HG03354 (cell line): ENCODE measurements around the gene CKAP2L.
"Not testable (repeated sequence)": the region's sequence is repeated elsewhere in the genome, so short reads cannot be mapped to it uniquely, and the experiment has no call there.

Source experiments
- ATAC-seq: cut with Tn5 transposase; IDR thresholded peaks from one replicate; pipeline ENCODE4 v1.9.1; 2021; ENCODE audit warnings: mild to moderate bottlenecking; ENCODE audit not compliant: unreplicated experiment, poor library complexity, severe bottlenecking

Gene CKAP2L

DNA sequence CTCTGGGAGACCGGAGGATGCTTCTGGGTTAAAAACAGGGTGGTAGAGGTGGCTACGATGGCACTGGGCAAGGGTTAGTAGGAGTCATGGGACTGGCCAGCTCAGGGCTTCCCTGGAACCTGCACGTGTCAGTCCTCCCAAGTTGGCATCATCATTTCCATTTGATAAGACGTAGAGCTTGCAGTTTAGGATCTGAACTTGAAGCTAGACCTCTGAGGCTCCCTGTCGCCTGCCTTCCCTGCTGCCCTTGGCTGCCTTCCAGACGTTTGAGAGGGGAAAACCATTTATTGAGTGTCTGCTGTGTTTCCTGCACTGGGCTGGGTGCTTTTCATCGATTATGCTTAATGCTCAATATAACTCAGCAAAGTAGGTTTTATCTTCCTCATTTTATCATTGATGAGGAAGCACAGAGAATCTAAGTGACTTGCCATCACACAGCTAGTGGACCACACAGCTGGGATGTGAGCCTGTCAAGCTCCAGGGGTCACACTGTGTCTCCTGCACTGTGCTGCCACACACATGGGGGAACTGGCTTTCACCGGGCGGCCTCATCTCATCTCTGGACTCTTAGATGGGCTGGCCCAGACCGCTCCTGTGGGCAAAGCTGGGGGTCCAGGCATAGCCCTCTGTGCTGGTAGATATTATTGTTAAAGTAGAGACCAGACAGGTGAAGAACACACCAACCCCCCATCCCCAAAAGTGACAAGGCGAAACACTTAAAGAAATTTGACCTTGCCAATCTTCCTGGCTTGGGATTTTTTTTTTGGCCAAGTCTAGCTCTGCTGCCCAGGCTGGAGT lies 35.8 kb downstream of the CKAP2L start:
- ATAC-seq = no peak

DNA sequence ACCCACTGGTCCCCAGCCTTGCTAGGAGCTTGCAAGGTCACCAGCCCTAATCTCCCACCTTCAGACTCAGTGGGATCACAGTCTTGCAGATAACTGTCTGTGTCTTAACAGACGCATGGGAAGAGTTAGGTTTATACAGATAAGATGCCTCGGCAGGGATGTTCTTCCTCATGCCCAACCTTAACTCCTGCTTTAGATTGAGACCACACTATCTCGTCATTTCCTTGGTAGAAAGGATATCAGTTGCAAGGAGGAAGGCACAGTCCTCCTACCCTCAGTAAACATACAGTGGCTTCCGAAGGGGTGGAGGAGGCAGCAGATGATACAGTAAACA lies 36.4 kb downstream of the CKAP2L start:
- ATAC-seq = no peak

GRCh38 chr2:112727276-112728028 lies 37.0 kb downstream of the CKAP2L start:
- no peak for ATAC-seq

GRCh38 chr2:112726487-112727190 lies 37.8 kb downstream of the CKAP2L start:
- peak; percentile 85 for ATAC-seq

DNA sequence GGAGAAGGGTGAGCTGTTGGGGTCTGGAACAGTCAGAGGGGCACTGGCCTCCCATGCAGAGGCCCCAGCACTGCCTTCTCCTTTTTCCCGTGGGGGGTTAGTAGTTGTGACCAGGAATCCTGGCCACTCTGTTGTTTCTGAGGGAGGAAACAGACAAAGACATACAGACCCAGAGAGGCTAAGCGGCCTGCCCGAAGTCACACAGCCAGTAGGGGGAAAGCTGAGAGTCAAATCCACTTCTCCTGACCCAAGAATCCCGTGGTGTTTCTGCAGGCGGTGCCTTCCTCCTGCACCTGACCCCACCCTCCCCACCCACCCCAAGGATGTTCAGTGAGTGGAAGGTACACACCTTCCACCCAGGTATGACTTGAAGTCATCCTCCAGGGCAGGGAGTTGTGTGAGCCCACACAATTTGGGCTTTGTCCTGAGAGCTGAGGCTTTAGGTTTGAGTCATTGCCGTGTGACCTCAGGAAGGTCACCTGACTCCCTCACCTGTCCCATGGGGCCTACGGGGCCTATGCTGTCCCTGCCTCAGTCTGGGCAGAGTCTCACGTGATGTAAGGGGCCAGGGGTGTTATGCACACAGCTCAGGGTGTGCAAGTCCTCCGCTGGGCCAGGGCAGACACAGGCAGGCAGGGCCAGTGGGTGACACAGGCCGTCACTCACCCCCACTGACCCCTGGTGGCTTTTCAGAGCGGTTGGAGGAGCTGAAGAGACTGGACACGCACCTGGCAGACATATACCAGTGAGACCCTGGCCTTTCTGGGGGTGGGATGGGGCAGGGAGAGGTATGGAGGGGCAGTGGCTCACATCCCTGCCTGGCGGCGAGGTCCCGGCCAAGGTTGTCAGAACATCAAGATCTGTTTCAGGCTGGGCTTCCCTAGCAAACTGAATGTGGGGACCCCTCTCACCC lies 38.6 kb downstream of the CKAP2L start:
- no peak for ATAC-seq

- ATAC-seq = no peak
These were observed 39.6 kb downstream of the CKAP2L start for GRCh38 chr2:112724591-112725525.

- no peak for ATAC-seq
These were observed 40.4 kb downstream of the CKAP2L start for GRCh38 chr2:112723995-112724394.

DNA sequence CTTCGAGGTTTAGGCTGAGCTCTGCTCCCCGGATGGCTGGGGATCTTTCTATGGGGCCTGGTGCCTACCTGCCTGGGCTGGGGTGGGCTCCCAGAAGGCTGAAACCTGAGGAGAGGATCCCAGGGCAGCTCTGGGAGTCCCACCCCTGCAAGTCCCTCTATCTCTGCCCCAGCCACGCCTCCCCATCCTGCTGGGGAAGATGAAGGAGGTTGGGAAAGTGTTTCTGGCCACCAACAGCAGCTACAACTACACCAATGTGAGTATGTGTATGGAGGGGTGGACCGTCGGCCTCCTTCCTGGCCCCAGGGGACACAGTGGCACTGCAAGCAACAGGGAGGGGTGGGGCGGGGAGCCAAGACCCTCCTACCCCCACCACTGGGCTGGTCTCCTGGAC lies 40.9 kb downstream of the CKAP2L start:
- no peak for ATAC-seq

DNA sequence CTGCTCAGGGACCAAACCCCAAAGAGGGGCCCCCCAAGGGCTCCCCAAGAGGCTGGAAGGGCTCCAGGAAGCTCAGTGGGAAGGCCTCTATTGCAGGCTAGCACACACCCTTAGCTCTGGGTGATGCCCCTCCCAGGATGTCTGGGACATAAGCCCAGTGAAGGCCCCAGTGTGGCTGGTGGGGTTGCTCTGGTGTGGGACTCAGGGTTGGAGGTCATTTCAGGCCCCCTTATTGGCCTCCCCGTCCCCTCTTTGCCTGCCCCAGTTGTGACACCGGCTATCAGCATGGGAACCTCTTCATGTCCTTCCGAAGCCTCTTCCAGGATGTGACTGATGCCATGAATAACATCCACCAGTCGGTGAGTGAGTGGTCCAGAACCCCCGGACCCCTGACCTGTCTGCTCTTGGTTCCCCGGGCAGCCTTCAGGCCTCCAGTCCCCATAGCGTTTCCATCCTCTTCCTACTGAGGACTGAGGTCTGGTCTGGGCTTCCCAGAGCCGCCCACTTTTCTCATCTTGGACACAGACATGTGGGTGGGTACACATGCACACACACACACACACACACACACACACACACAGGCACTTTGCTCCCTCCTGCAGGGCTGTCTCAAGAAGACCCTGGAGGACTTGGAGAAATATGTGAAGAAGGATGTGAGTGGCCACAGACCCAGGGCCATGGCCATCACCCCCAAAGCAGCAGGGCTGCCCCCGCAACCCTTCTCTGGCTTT lies 41.4 kb downstream of the CKAP2L start:
- ATAC-seq = no peak

DNA sequence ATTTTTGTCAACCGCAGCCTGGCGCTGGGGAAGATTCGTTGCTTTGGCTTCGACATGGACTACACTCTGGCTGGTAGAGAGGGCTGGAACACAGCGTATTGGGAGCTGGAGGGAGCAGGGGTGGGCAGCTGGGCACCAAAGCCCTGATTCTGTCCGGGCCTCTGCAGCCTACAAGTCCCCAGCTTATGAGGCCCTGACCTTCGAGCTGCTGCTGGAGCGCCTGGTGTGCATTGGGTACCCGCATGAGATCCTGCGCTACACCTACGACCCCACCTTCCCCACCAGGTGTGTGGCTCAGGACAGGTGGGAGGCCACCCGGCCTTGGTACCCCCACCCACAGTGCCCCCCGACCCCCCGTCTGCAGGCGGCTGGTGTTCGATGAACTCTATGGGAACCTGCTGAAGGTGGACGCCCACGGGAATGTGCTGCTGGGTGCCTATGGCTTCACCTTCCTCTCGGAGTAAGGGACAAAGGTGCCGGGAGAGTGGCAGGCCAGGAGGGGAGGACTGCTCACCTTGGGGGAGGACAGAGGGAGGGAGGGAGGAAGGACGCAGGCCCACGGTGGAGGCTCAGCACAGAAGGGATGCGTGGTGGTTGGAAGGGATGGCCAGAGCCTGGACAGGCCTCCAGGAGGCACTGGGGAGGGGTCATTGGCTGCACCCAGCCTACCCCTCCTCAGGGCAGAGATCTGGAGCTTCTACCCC lies 42.4 kb downstream of the CKAP2L start:
- no peak for ATAC-seq

DNA sequence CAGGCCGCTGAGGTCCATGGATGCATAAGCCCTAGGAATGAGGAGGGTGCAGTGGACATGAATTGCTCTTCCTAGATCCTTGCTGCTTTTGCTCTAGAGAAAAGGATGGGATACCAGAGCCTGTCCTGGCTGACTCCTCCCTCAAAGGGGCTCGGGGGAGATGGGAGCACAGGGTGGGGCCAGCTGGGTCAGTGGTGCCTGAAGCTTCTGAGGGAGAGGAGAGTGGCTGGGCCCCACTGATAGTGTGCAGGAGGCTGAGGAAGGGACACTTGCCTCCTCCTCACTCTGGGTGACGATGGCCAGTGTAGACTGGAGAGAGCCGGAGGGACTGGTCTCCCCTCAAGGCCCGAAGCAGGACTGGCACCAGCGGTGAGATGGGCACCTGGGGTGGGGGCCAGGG lies 43.6 kb downstream of the CKAP2L start, which contains the start of gene NT5DC4:
Gene NT5DC4 (plus strand): TSS at position 236 of the 400 bp plus-strand sequence. CDS start 60 bp downstream, at position 296.
- no peak for ATAC-seq

DNA sequence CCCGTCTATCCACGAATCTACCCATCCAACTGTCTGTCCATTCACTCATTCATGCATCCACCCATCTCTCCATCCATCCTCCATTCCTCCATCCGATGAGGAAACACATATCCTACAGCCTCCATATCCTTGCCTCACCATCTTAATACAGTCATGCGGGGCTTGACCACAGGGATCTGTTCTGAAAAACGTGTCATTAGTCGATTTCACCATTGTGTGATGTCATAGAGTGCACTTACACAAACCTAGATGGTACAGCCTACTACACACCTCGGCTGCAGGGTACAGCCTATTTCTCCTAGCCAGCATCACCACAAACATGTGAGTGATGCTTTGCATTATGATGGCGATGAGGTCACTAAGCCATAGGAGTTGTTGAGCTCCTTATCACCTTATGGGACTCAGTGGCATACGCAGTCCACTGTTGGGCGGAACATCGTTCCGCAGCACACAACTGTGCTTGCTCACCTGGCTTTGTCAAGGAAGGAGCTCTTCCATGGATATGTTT lies 45.5 kb downstream of the CKAP2L start:
- no peak for ATAC-seq

- ATAC-seq = not testable (repeated sequence)
These were observed 47.5 kb downstream of the CKAP2L start for GRCh38 chr2:112716826-112717352.

DNA sequence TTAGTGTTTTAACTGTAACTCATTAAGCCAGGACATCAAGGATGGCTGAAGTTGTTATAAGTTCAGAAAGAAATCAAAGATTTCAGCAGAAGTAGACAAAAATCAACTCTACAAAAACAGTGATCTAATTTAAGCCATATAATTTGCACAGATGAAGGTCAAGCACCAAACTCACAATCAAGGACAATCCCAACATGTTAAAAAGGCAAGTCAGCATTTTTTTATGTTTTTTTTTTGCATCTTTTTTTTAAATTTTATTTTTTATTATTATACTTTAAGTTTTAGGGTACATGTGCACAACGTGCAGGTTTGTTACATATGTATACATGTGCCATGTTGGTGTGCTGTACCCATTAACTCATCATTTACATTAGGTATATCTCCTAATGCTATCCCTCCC lies 48.3 kb downstream of the CKAP2L start:
- ATAC-seq = not testable (repeated sequence)

DNA sequence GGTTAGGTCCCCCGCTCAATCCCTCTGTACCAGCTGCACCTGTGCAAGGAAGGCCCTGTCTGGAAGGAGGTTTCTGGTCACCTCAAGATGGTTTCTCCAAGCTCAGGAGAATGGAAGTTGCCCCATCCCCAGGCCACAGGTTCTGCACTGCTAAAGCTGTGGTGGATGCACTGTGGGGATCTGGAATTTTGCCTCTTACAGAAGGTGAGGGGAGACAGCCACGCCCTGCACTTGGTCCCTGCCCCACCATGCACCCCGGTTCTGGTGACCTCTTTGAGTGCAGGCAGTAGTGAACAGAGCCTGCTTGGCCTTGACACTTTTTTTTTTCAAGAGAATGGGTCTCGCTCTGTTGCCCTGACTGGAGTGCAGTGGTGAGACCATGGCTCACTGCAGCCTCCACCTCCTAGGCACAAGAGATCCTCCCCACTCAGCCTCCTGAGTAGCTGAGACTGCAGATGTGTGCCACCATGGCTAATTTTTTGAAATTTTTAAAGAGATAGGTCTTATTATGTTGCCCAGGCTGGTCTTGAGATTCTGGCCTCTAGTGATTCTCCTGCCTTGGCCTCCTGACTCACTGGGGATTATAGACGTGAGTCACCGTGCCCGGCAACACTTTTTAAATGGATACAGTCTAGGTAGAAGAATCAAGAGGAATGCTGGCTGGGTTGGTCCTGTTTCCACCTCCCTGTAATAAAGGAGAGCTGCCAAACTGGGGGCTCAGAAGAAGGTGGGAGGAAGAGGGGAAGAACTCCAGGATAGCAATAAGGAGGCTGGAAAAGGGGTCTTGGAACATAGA lies 49.4 kb downstream of the CKAP2L start:
- no peak for ATAC-seq

DNA sequence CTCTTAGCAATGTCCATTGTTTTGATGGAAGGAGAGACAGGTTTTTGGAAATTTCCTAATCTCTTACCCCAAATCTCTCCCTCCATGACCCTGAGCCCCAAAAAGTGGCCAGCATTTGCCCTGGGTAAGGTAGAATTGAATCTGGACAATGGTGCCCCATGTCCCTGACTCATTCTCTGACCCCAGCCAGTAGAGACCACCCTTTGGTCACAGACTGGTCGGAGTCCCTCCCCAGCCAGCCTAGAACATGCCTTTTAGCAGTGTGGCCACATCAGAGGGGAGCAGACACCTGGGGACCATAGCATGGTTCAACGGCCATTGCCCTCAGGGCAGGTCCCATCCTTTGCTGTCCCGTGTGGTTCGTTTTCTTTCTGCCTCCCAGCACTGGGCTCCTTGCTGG lies 50.1 kb downstream of the CKAP2L start:
- ATAC-seq = no peak
